ENCODE results near the gene SLCO4A1. TPM values are rescaled to one million over a fixed set of nuclear protein-coding genes. Genes with fewer than 3 reads are reported as not detected.

The SLCO4A1 gene
- total RNA-seq, 1 experiment from 2014 or later, result 62.4 TPM

DNA sequence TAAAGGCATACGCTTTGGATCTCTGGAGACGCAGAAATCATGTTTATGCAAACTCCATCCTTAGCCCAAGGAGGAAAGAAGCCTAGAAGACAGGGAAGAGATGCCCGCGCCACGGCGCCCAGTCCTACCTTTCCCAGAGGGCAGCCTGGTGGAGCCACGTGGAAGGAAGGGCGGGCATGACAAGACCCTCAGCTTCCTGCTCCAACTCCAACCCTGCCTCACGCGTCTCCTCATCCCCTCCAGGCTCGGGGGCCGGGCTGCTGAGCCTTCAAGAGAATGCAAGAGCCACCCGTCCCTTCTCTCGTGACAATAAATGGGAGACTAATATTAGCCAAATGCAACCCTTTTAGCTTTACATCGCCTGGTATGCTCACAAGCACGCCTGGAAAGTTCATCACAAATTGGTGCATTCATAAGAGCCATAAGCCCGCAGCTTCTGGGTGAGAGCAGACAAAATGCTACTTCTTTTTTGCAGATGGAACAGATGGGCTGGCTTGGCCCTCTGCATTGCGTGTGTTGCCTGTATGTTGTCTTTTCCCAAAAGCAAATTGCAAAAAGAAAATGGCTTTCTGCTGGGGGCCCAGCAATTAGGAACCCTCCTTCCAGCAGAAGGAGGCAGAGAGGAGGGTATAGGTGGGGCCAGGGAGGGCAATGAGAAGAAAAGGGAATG is 58.1 kb downstream of the SLCO4A1 start:
- DNase-seq (ENCODE audit: low read depth), result no peak

DNA sequence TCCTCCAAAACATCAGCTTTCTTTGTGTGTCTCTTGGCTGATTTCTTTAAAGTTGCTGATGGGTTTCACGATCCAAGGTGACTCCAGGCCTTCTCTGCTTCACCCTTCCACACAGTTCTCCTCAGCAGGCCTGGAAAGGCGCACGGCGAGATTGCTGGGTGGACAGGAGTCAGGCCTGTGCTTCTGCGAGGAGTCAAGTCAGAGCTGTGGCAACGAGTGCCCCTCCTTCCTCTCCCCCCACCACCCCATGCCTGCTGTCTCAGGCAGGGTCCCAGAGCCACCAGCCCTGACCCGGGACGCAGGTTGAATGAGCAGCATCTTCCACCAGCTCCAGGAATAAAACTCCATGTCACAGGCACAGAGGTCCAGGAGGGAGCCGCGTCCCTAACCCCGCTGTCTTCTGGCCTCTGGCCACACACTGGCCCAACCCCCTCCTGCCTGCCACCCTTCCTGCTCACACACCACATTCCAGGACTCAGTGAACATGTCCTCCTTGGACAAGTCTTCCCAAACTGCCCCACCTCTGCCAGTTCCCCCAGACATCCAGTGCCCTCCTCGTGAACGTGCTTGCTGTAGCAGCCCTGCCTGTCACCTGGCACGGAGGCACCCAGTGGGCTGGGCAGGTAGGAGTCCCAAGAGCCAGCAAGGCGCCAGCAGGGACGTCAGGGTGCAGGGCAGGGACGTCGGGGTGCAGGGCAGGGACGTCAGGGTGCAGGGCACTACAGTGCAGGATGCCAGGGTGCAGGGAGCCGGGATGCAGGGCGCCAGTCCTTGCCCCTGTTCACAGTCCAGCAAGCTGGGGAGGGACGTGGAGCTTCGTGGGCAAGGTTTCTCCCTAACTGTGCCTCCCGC is 59.1 kb downstream of the SLCO4A1 start:
- no peak for DNase-seq (ENCODE audit: low read depth)

DNA sequence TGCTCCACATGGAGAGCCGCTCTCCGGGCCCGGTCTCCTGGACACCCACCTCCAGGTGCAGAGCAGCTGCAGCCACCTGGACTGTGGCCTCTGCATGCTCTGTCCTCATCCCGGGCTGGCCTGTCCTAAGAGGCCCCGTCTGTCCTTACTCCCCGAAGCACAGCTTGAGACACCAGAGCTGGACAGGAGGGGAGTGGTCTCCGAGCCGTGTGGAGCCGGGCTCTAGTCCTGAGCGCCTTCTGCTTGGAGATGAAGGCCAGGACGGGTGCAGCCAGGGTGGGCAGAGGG is 59.7 kb downstream of the SLCO4A1 start:
- no peak for DNase-seq (ENCODE audit: low read depth)

DNA sequence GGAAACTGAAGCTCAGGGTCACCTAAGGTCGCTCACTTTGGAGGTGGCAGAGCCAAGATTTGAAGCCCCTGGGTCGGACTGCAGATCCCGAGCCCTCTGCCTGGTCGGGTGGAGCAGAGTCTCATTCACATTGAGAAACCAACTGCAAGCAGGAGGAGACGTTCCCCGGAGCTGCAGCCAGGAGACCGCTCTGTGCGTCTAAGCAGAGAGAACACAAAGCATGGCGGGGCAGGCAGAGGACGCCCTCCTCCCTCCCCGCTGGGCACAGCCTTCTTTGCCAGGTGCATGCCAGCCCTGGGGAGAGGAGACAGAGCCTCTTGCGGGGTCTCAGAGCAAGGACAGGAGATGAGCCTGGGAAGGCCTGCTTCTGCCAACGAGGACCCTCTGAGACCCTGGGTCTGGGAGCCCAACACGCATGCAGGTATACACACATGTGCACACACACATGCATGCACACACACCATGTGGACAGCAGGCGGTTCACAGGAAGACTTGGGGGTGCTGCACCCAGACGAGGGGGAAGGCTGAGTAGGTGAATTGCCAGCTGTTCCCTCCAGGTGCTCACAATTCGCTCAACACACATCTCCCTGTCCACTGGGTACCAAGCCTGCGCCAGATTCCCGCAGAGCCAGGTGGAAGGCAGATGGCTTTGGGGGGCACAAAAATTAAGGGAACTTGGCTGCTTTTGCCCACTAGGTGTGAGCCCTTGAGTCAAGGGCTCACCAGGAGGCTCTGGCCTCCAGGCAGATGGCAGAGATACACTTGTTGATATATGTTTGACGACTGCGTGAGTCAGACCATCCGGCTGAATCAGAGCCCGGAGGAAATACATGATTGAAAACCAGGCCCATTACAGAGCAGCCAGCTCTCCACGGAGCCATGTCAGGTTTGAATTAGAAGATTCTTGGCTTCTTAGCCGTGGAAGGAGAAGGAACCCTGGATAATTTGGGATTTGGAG is 60.9 kb downstream of the SLCO4A1 start:
- DNase-seq (ENCODE audit: low read depth), result peak; percentile 99

DNA sequence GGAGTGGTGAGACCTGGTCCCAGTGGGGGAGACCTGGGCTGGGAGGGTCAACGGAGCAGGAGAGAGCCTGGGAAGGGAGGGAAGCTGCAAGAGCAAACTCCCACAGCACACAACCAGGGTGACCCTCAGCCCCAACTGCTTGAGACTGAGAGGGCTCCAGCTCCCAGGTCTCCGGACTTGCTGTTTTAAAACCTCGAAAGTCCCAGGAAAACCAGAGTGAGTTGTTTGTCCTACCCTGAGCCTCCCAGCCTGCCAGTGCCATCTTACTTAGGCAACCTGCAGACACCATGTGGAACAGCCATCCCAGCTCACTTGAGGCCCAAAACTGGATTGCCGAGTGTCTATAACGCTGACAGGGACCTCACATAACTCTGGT is 61.5 kb downstream of the SLCO4A1 start:
- no peak for DNase-seq (ENCODE audit: low read depth)

DNA sequence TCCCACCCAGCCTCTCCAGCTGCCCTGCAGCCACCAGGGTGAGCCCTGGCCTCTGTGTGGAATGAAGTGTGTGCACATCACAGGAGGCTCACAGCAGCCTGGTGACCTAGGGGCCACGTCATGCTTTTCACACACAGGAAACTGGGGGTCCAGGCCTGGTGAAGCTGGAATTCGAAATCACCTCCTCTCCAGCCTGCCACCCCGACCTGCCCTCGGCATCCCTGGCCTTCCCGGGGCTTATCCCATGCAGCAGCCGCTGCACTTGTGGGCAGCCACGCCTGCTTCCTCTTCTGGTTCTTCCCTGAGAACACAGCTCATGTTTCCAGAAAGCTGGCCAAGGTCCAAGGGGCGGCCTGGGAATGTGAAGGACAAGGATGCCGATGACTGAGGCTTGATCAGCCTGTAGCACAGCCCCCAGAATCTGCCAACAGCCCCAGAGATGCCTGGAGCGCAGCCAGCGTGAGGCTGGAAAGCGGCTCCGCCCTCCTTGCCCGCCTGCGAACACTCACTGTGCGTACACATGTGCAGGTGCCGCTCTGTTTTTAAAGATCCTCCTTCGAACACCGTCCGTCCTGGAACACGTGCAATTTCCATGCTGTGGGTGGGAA is 62.1 kb downstream of the SLCO4A1 start:
- DNase-seq (ENCODE audit: low read depth), result peak; percentile 100

DNA sequence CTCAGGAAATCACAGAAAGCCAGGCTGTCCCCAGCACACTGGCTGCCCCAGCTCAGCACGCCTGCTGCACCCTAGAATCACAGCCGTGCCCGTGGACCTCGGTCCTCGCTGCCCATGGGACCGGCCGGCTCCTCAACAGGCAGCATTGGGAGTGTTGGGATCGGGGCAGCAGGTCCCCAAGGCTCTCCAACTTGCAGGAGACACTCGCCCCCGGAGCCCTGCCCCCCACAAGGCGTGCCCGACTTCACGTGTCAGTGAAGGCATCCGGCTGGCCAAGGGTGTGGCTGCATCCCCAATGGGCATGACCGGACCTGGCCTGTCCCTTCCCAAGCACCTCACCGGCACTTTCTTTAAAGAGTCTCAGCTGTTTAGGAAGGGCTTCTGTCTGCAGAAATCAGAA is 63.3 kb downstream of the SLCO4A1 start:
- DNase-seq (ENCODE audit: low read depth), result no peak

DNA sequence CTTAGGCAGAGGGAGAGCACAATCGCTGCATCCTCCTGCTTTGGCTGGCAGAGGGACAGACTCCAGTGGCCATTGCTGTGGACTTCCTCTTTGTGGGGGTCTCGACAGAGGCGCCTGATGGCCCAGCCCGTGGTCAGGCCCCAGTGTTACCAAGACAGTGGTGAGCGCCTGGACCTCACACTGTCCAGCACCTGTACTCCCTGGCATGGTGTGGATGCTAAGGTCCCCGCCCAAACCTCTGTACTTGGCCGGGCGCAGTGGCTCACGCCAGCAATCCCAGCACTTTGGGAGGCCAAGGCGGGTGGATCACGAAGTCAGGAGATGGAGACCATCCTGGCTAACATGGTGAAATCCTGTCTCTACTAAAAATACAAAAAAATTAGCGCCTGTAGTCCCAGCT is 64.0 kb downstream of the SLCO4A1 start:
- DNase-seq (ENCODE audit: low read depth), result no peak

DNA sequence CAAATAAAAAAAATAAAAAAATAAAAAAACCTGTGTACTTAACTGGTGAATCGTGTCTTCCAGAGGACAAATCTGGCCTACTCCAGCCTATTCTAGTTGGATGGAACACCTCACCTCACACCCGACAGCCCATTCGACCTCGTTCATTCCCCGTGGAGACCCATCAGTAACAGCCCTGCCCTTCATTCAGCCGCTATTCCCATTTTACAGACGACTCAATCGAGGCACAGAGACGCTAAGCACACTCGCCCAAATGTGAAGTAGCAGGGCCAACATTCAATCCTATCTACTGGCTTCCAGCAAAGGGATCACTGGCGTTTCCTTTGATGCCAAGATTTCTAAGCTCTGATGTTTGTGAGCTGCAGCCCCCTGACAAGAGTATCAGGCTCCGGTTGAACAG is 64.6 kb downstream of the SLCO4A1 start:
- no peak for DNase-seq (ENCODE audit: low read depth)

DNA sequence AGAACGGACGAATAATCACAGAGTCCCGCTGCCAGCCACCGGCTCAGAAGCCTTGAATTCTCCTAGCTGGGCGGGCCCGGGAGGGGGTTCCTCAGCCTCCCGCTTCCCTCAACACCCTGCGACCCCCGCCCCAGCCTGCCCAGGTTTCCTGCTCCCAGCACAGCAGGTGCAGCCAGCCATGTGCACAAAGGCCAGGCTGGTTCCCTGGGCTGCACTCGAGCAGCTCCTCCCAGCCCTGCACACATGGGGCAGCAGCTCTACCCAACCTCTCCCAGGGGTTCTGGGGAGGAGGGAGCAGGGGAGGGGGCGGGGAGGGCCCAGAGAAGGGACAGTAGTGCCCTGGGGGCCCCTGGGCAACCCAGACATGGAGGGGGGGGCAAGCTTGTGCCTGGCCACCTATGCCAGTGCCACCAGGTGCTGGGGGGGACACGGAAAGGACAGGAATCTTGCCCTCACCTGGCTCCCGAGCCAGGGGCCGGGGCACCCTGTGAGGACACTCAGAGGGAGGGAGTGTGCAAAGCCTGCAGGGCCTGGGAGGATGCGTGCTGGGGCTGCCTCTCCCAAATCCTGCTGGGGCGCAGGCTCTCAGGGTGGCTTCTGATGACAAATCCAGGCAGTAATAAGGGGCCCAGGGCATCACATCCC is 65.1 kb downstream of the SLCO4A1 start:
- DNase-seq (ENCODE audit: low read depth), result no peak

DNA sequence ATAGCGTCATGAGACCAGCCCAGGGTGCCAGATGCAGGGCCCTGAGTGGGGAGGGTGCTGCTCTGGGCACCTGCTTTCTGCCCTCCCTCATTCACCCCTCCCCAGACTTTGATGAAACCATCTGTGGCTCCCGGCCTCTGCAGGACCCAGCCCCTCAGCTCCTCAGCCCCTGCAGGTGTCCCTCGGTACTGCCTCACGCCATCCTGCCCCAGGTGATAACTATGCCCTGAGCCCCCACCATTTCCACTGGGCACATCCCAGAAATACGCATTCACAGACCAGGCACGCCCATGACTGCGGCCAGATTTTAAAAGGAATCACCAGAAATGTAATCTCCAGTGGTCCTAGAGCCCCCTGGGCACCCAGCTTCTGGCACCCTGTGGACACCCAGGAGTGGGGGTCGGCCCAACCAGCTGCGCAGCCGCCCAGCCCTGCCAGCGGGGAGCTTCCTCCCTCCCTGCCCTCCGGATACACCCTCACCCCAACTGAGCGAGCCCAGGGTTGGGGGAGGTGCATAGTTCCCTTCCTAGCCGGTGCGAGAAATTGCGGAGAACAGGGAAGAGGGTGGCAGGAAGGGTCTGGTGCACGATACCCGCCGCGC is 65.7 kb downstream of the SLCO4A1 start:
- DNase-seq (ENCODE audit: low read depth), result peak; percentile 17

DNA sequence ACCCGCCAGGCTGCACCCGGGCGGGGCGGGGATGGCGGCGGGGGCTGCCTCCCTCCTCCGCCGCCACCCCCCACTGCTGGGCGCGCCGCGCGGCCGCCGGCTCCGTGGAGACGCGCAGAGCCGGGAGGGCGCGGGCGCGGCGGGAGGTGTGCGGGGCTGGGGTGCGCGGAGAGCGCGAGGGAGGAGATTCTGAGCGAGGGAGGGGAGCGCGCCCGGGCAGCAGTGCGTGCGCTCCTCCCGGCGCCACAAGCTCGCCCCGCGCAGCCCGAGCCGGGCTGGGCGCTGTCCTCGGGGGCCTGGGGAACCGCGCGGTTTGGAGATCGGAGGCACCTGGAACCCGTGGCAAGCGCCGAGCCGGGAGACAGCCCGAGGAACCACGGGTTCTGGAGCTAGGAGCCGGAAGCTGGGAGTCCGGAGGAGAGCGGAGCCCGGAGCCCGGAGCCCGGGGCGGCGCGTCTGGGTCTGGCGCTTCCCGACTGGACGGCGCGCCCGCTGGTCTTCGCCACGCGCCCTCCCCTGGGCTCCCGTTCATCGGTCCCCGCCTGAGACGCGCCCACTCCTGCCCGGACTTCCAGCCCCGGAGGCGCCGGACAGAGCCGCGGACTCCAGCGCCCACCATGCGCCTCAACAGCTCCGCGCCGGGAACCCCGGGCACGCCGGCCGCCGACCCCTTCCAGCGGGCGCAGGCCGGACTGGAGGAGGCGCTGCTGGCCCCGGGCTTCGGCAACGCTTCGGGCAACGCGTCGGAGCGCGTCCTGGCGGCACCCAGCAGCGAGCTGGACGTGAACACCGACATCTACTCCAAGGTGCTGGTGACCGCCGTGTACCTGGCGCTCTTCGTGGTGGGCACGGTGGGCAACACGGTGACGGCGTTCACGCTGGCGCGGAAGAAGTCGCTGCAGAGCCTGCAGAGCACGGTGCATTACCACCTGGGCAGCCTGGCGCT is 66.6 kb downstream of the SLCO4A1 start, which contains the start of gene NTSR1:
TSS of gene NTSR1 (plus strand) at position 246 of the 946 bp plus-strand sequence. CDS start at position 618, 372 bp downstream.
- peak; percentile 50 for DNase-seq (ENCODE audit: low read depth)

DNA sequence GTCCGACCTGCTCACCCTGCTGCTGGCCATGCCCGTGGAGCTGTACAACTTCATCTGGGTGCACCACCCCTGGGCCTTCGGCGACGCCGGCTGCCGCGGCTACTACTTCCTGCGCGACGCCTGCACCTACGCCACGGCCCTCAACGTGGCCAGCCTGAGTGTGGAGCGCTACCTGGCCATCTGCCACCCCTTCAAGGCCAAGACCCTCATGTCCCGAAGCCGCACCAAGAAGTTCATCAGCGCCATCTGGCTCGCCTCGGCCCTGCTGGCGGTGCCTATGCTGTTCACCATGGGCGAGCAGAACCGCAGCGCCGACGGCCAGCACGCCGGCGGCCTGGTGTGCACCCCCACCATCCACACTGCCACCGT is 67.2 kb downstream of the SLCO4A1 start:
- no peak for DNase-seq (ENCODE audit: low read depth)

DNA sequence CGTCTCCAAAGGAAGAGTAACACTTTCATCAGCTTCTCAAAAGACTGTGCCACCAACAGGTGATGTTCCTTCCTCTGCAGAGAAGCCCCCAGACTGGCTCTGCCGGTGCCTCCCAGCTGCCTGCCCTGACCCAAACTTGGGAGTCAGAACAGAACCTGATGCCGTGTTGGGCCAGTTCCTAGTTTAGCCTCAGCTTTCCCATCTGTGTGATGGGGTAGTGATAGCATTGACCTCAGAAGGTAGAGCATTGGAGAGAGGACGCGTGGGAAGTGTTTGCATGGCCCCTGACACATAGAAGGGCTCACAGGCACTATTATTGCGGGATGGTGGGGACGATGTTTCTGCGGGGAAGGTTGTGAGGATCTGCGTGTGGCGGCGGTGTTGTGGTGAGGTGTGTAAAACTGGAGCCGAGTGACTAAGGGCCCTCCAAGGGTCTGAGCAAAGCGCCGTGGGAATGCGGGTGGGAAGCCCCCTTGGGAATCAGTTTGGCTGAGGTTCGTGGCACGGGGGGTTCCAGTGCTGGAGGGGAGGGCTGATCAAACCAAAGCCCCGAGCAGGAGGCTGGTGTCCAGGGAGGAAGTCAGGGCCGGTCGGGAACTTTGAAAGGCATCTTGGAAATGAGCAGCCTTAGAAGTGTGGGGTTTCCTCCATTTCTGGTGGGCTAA is 68.0 kb downstream of the SLCO4A1 start:
- DNase-seq (ENCODE audit: low read depth), result no peak

DNA sequence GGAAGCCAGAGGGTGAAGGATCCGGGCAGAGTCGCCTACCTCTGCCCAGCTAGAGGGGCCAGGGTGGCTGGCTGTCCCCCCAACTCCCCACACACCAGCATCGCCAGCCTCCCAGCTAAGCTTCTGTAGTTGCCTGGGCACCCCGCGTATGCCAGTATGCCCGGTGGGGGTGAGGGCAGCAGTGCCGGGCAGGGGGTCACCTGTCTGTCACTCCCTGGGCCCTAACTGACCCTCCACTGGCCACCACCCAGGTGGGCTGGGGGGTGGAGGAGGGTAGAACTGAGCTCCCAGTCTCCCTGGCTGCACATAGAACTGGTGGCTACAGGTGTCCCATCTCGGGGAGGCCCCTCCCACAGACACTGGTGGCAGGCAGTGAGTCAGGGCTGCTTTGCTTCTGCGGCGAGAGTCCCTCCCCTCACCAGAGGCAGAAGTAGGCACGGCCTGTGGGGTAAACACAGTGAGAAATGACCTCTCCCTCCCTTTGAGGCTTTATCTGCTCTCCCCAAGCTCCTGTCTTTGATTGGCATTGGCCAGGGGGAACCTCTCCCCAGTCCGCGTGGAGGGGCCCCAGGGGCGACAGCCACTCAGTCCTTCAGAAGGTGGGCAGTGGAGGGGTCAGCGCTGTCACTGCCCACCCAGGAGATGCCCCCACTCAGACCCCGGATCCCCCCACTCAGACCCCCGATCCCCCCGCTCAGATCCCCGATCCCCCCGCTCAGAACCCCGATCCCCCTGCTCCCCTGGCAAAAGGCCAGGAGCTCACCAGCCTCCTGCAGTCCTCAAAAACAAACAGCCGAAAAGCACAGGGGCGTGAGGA is 68.8 kb downstream of the SLCO4A1 start:
- DNase-seq (ENCODE audit: low read depth), result peak; percentile 86

DNA sequence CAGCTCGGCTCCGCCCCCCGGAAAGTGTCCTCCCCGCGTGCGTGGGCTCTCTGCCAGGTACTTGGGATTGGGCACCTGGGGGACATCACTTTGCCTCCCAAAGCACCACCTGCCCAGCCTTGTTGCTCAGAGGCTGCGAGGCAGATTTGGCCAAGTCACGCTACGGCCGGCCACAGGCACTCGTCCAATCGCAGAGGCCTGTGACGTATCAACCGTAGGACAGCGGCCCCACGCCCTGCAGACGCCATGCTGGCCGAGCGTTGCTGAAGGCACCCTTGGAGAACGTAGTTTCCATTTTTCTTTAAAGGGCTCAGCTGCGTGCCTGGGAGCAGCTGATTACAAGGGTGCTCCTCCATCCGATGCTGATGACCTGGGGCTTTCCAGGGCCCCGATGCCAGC is 69.4 kb downstream of the SLCO4A1 start:
- peak; percentile 66 for DNase-seq (ENCODE audit: low read depth)

DNA sequence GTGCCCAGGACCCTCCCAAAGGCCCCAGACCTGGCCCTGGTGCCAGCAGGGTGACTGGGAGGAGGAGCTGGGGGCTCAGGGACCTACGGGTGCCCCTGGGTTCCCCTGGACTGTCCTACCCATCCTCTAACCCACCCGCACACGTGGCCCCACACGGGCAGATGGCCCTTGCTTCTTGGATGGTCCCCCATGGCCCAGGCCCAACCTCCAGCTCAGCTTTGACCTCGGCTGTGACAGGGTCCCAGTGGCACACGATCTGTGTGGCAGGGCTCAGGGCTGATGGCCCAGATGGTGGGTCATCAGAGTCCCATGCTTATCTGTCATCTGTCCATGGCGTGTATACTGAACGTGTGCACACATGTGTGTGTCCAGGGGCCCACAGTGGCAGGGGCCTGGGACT is 70.3 kb downstream of the SLCO4A1 start:
- DNase-seq (ENCODE audit: low read depth), result no peak

DNA sequence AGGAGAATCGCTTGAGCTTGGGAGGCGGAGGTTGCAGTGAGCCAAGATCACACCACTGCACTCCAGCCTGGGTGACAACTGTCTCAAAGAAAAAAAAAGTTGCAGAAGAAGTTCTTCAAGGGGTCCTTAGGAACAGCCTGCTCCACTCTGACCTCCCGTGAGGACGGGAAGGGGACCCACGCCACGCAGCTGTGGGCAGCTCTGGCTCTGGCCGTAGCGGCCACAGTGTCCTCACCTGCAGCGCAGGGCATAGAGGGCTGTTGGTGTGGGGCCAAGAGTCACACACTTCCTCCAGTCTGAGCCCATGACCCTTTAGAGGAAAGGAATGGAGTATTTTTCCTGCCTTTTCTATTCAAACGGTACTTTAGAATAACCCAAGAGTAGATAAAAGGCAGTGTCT is 71.7 kb downstream of the SLCO4A1 start:
- DNase-seq (ENCODE audit: low read depth), result no peak
